ENCODE data around the gene DNM1. TPM values are rescaled to one million over a fixed set of nuclear protein-coding genes. Genes with fewer than 3 reads are reported as not detected.

The DNM1 gene
- total and polyA plus RNA-seq, 10 of the 15 experiments (the other 5 are each of a cell fraction or from before 2014, with no cell fraction given): 0.06 to 0.67 (median 0.19) TPM; not detected in 3

- TF ChIP-seq ZNF687 (IDR thresholded peaks at IDR 0.05): peak; percentile 38; the same call in 1 of the 2 replicates
- no peak for TF ChIP-seq ELK1 (IDR thresholded peaks at IDR 0.05; ENCODE audit: low read depth, low read length)
- TF ChIP-seq PML (IDR thresholded peaks at IDR 0.05; ENCODE audit: low read length): no peak
- no peak for TF ChIP-seq IRF5 (IDR thresholded peaks at IDR 0.05; ENCODE audit: borderline replicate concordance)
- no peak for TF ChIP-seq EP300 (IDR thresholded peaks at IDR 0.05; ENCODE audit: borderline replicate concordance in 1 of 2, control insufficient read depth in 1 of 2, low read depth in 2 of 2, low read length in 2 of 2)
- peak; percentile 44 for TF ChIP-seq SP1 (IDR thresholded peaks at IDR 0.05; ENCODE audit: low read depth, low read length)
- TF ChIP-seq MYB (IDR thresholded peaks at IDR 0.05; ENCODE audit: borderline replicate concordance, low read depth, low read length): no peak
- TF ChIP-seq HDAC2 (IDR thresholded peaks at IDR 0.05): no peak
- TF ChIP-seq PKNOX1 (IDR thresholded peaks at IDR 0.05): no peak
- TF ChIP-seq, protein P1, sequence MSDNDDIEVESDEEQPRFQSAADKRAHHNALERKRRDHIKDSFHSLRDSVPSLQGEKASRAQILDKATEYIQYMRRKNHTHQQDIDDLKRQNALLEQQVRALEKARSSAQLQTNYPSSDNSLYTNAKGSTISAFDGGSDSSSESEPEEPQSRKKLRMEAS (IDR thresholded peaks at IDR 0.05; ENCODE audit: low read depth, low read length): no peak
- TF ChIP-seq SRF (IDR thresholded peaks at IDR 0.05; ENCODE audit: low read depth in 2 of 2, low read length in 2 of 2): no peak
- TF ChIP-seq, protein P2, sequence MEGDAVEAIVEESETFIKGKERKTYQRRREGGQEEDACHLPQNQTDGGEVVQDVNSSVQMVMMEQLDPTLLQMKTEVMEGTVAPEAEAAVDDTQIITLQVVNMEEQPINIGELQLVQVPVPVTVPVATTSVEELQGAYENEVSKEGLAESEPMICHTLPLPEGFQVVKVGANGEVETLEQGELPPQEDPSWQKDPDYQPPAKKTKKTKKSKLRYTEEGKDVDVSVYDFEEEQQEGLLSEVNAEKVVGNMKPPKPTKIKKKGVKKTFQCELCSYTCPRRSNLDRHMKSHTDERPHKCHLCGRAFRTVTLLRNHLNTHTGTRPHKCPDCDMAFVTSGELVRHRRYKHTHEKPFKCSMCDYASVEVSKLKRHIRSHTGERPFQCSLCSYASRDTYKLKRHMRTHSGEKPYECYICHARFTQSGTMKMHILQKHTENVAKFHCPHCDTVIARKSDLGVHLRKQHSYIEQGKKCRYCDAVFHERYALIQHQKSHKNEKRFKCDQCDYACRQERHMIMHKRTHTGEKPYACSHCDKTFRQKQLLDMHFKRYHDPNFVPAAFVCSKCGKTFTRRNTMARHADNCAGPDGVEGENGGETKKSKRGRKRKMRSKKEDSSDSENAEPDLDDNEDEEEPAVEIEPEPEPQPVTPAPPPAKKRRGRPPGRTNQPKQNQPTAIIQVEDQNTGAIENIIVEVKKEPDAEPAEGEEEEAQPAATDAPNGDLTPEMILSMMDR (IDR thresholded peaks at IDR 0.05 in 2 of 3, conservative IDR thresholded peaks at IDR 0.05 in 1 of 3; ENCODE audit: control insufficient read depth in 2 of 3, extremely low read depth in 1 of 3, insufficient read depth in 1 of 3, low read depth in 3 of 3, low read length in 3 of 3): peak; percentile 65 to 93 (median 88); a peak in 5 of 6 replicates
- no peak for TF ChIP-seq SPI1 (IDR thresholded peaks at IDR 0.05; ENCODE audit: borderline replicate concordance, insufficient read depth, low read depth, low read length)
- TF ChIP-seq, protein P3, sequence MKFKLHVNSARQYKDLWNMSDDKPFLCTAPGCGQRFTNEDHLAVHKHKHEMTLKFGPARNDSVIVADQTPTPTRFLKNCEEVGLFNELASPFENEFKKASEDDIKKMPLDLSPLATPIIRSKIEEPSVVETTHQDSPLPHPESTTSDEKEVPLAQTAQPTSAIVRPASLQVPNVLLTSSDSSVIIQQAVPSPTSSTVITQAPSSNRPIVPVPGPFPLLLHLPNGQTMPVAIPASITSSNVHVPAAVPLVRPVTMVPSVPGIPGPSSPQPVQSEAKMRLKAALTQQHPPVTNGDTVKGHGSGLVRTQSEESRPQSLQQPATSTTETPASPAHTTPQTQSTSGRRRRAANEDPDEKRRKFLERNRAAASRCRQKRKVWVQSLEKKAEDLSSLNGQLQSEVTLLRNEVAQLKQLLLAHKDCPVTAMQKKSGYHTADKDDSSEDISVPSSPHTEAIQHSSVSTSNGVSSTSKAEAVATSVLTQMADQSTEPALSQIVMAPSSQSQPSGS (IDR thresholded peaks at IDR 0.05; ENCODE audit: low read length): no peak
- TF ChIP-seq YBX1 (IDR thresholded peaks at IDR 0.05): no peak
- TF ChIP-seq RCOR1 (conservative IDR thresholded peaks at IDR 0.05; ENCODE audit: low read depth, low read length): no peak
- no peak for TF ChIP-seq JUNB (IDR thresholded peaks at IDR 0.05)
- no peak for TF ChIP-seq TARDBP (IDR thresholded peaks at IDR 0.05; ENCODE audit: borderline replicate concordance)
Observed at GRCh38 chr9:128203024-128203706, at the start of gene DNM1 (continued).
